HG02870 (cell line): Measurements from ENCODE around the gene PPP1R10.
"Not testable (repeated sequence)": the region's sequence is repeated elsewhere in the genome, so short reads cannot be mapped to it uniquely, and the experiment has no call there.

ENCODE experiments used
- ATAC-seq: cut with Tn5 transposase; IDR thresholded peaks from one replicate; pipeline ENCODE4 v1.9.1; 2021; ENCODE audit warnings: mild to moderate bottlenecking, moderate library complexity; ENCODE audit not compliant: unreplicated experiment

Gene PPP1R10

DNA sequence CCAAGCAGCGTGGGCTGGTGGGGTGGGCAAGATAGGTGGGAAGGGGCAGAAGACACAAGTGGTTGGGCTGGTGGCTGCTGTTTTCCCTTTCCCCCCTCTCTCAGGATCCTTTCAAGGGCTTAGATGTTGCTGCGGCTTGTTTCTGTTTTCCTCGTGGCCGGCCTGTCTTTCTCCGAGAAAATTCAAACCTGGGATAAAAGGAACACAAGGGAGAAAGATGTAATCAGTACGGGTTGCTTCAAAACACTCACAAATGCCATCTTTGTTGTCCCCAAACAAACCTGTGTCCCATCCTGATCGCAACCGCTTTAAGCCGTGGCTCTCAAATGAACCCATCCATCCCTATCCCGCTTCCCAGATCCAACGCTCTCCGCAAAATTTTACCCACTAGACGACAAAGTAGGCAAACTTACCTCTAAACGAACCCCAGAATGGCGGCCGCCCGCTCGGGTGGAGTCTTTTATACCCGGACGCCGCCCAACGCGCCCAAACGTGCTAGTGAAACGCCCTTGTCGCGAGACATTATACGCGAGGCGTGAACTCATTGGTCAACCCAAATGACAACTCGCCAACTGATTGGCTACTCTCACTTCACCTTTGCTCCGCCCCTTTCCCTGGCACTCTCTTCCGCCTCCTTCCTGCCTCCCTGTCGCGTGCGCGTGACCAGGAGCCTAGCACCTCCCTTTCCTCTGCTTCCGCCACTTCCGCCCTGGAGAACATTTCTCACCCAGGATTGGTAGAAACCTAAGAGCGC, at the start of gene PPP1R10:
TSS of gene PPP1R10 (minus strand) at position 433 of the 754 bp plus-strand sequence. CDS start 7,299 bp downstream, outside the sequence.
- peak; percentile 82 for ATAC-seq

- ATAC-seq = not testable (repeated sequence)
These were observed 49.3 kb upstream of the PPP1R10 start for GRCh38 chr6:30666300-30666699.

DNA sequence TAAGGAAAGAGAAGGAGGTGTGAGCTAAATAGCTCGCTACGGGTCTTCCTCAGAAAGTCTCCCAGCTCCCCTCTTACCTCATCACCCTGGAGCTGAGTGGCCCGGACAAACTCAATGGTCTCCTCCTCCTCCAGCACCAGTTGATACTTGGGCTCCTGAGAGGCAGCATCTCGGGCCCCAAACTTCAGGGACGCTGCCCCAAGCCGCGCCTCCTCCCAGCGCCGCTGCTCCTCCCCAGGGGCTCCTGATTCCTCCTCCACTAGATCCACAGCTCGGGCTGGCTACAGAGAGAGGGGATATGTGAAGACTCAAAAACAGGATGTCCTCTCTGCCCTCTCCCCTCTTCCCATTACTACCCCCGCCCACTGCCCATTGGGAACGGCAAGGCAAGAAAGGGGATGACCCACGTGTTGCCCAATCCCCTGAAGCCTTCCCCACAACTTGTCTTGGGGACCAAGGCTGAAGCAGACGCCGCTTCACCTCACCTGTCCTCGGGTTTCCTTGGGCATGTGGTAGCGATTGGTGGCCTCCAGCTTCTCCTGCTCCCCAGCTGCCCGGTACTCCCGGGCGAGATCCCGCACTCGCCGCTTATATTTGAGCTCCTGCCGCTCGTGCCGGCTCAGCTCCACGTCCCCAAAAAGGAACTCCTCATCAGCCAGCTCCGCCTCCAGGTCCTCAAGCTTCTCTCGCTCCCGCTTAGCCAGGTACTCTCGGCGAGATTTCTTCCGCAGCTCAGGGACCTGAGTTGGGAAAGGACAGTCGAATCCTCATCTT, 48.1 kb upstream of the PPP1R10 start:
- ATAC-seq = no peak

GRCh38 chr6:30657922-30658321, 40.9 kb upstream of the PPP1R10 start:
- not testable (repeated sequence) for ATAC-seq

DNA sequence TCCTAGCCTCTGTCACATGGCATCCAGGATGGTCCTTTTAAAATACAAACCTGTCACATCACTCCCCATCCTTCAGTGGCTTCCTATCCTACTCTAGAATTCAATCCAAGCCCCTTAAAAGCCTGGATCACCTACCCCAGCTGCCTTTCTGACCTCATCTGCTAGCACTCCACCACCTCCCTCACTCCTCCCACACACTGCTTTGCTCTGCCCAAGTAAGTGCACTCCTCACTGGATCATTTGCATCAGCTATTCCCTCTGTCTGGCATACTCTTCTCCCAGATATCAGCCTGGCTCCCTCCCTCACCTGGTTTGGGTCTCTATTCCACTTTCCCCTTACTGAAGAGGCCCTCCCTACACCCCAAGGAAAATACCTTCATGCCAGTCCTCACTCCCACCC, 40.4 kb upstream of the PPP1R10 start:
- no peak for ATAC-seq

- ATAC-seq = no peak
These were observed 39.5 kb upstream of the PPP1R10 start for GRCh38 chr6:30656513-30656912.

- ATAC-seq = no peak
These were observed 38.7 kb upstream of the PPP1R10 start for GRCh38 chr6:30655743-30656094.

- no peak for ATAC-seq
These were observed 38.0 kb upstream of the PPP1R10 start for GRCh38 chr6:30654798-30655742.

DNA sequence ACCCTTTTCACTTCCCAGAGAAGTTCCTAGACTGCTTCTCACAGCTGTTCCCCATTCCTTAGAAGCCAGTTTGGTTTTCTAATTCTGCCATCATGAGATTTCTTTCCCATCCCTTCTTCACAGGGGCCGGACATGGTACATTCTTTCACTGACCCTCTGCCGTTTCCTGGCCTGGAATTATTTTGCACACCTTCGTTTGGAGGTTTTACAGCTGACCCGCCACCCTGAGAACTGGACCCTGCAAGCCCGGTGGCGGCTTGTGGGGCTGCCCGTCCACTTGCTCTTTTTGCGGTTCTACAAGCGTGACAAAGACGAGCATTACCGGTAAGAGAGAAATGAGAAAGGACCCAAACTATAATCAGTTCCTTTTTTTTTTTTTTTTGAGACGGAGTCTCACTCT, 34.1 kb upstream of the PPP1R10 start:
- no peak for ATAC-seq

- ATAC-seq = peak; percentile 49
These were observed 30.4 kb upstream of the PPP1R10 start for GRCh38 chr6:30647242-30648116.

DNA sequence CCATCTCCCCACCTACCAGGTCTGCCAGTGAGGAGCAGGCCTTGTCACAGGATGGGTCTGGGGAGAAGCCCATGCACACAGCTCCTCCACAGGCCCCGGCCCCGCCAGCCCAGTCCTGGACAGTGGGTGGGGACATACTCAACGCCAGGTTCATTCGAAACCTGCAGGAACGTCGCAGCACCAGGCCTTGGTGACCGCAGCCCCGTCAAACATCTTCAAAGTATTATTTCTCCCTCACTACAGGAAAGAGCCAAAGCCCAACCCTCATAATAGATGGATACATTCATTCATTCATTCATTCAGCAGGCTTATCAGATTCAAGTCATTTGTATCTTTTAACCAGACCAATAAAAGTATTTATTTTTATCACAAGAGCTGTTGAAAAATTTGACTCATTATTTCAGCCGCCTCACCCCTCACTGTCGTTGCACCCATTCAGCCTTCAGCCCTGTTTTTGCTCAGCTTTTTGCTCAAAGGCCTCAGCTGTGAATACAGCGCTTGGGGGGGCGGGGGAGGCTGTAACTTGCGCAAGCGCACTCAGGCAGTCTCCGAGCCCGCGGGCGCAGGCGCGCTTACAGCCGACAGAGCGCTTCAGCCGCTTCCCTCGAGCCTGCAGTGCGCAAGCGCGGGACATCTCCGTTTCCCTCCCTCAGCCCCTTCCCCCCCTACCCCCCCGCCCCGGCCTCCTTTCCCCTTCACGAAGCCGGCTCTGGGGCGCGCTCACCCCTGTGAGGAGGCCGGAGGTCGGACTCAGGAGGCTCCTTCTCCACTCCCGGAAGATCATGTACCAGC, 29.6 kb upstream of the PPP1R10 start, which contains the start of gene C6orf136:
TSS of gene C6orf136 (plus strand) at position 684 of the 792 bp plus-strand sequence. CDS start at position 783, 99 bp downstream.
- ATAC-seq = peak; percentile 54

DNA sequence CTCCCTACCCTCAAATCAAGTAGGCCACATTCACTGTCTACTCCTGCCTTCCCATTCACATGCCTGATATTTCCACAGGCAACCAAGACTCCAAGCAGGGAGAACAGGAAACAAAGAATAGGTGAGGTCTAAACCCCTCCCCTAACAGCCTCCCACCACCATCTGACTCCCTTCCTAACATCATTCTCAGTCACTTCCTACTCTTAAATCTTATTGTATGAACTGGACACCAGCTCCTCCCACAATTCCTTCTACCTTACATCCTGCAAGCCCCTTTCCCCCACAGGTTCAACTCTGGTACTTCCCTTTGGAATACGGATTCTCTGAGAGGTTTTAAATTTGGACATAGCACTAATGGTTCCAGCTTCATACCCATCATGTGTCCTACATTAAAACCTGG, 28.9 kb upstream of the PPP1R10 start:
- ATAC-seq = no peak

- ATAC-seq = no peak
These were observed 27.7 kb upstream of the PPP1R10 start for GRCh38 chr6:30644769-30645168.

- no peak for ATAC-seq
These were observed 26.6 kb upstream of the PPP1R10 start for GRCh38 chr6:30643656-30644055.

- ATAC-seq = no peak
These were observed 24.0 kb upstream of the PPP1R10 start for GRCh38 chr6:30641048-30641447.

DNA sequence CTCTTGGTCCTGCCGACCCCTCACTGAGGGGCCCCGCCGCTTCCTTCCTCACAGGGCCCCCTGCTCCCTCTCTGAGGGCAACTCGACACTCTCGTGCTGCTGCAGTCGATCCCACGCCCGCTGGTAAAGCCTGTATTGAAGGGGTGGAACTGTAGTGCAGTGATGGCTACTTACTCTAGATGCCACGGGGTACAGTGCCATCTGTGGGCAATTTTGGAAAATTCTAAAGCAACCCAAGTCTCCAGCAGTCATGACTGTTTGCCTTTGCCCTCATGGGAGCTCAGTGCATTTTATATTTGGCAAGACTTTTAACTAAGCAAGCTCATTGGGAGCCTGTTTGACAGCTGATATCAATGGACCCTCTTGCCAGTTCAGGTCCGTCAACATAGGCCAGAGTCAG, 23.4 kb upstream of the PPP1R10 start:
- no peak for ATAC-seq

GRCh38 chr6:30635834-30636233, 18.8 kb upstream of the PPP1R10 start:
- ATAC-seq = no peak

GRCh38 chr6:30626484-30627366, 9.7 kb upstream of the PPP1R10 start, which contains the start of gene ATAT1:
TSS of gene ATAT1 (plus strand) at chr6:30626874.
- ATAC-seq = peak; percentile 85
